ENCODE data around the gene MIPOL1.

The MIPOL1 gene

DNA sequence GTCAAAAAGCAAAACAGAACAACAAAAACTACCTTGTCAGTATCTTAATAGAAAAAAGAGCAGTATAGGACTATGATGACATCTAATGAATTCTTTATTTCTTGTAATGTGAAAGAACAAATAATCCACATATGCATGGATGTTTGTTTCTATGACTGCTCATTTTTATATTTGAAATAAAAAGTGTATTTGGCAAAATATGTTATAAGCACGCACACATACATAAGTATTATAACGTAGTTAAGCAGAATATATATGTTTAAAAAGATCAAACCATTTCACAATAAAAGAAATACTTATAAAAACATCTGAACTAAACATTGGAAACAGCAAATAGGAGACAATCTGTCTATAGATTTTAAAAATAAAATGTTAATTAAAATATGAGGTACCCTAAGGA is 74.8 kb downstream of the MIPOL1 start:
- Histone ChIP-seq H2AFZ (ENCODE audit: low read length) (no peak overlapping the region), H4K20me1 (ENCODE audit: insufficient read depth, low read length, poor library complexity, severe bottlenecking) (no peaks in the 10 kb centered on the region), H3F3A (ENCODE audit: low read depth) (no peaks in the 10 kb centered on the region), H3K4me3 (ENCODE audit: low read length, poor library complexity, severe bottlenecking) (no peak overlapping the region), H3K4me2 (ENCODE audit: low read depth, low read length, poor library complexity, severe bottlenecking) (no peak overlapping the region), H3K9me2 (replicated peaks; ENCODE audit: low read depth, low read length) (no peaks in the 10 kb centered on the region), H3K79me2 (ENCODE audit: insufficient read depth, low read length) (no peaks in the 10 kb centered on the region), H3K4me1 (ENCODE audit: insufficient read depth, low read length, poor library complexity, severe bottlenecking) (no peaks in the 10 kb centered on the region), H3K9me3 (ENCODE audit: insufficient read depth, low read depth, low read length) (no peaks in the 10 kb centered on the region), H3K36me3 (ENCODE audit: insufficient read depth, low read length) (no peaks in the 10 kb centered on the region), H3K9ac (ENCODE audit: low read depth, low read length, poor library complexity, severe bottlenecking) (no peak overlapping the region), H3K27me3 (ENCODE audit: insufficient read depth, low read length, poor library complexity, severe bottlenecking) (no peaks in the 10 kb centered on the region)
- TF ChIP-seq, protein P1, sequence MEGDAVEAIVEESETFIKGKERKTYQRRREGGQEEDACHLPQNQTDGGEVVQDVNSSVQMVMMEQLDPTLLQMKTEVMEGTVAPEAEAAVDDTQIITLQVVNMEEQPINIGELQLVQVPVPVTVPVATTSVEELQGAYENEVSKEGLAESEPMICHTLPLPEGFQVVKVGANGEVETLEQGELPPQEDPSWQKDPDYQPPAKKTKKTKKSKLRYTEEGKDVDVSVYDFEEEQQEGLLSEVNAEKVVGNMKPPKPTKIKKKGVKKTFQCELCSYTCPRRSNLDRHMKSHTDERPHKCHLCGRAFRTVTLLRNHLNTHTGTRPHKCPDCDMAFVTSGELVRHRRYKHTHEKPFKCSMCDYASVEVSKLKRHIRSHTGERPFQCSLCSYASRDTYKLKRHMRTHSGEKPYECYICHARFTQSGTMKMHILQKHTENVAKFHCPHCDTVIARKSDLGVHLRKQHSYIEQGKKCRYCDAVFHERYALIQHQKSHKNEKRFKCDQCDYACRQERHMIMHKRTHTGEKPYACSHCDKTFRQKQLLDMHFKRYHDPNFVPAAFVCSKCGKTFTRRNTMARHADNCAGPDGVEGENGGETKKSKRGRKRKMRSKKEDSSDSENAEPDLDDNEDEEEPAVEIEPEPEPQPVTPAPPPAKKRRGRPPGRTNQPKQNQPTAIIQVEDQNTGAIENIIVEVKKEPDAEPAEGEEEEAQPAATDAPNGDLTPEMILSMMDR (conservative IDR thresholded peaks at IDR 0.05; ENCODE audit: low read length) = no peak
- no peak for TF ChIP-seq EZH2phosphoT487 (IDR thresholded peaks at IDR 0.05; ENCODE audit: borderline replicate concordance)

DNA sequence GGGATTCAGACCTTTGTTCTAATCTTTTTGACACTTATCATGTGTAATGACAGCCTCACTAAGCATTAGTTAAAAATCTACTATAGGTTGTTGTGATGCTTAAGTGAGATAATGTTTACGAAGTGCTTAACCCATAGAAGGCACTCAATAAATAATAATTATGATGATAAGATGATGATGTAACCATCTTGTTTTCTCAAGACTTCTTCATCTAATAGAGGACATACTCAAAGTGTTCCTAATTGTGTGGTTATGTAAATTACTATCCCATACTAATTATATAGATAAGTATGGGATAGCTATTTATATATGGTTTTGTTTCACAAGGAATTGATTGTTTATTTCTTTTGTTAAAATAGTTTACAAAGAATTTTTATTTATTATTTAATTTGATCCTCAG is 76.9 kb downstream of the MIPOL1 start:
- Histone ChIP-seq H3F3A (ENCODE audit: low read depth) (no peaks in the 10 kb centered on the region), H4K20me1 (ENCODE audit: insufficient read depth, low read length, poor library complexity, severe bottlenecking) (no peaks in the 10 kb centered on the region), H3K9ac (ENCODE audit: low read depth, low read length, poor library complexity, severe bottlenecking) (no peak overlapping the region), H3K27me3 (ENCODE audit: insufficient read depth, low read length, poor library complexity, severe bottlenecking) (no peaks in the 10 kb centered on the region), H3K9me2 (replicated peaks; ENCODE audit: low read depth, low read length) (no peaks in the 10 kb centered on the region), H2AFZ (ENCODE audit: low read length) (no peak overlapping the region), H3K4me3 (ENCODE audit: low read length, poor library complexity, severe bottlenecking) (no peak overlapping the region), H3K4me1 (ENCODE audit: insufficient read depth, low read length, poor library complexity, severe bottlenecking) (no peaks in the 10 kb centered on the region), H3K4me2 (ENCODE audit: low read depth, low read length, poor library complexity, severe bottlenecking) (no peak overlapping the region), H3K36me3 (ENCODE audit: insufficient read depth, low read length) (no peaks in the 10 kb centered on the region), H3K9me3 (ENCODE audit: insufficient read depth, low read depth, low read length) (no peaks in the 10 kb centered on the region), H3K79me2 (ENCODE audit: insufficient read depth, low read length) (no peaks in the 10 kb centered on the region)
- no peak for TF ChIP-seq EZH2phosphoT487 (IDR thresholded peaks at IDR 0.05; ENCODE audit: borderline replicate concordance)
- TF ChIP-seq, protein P1 (conservative IDR thresholded peaks at IDR 0.05; ENCODE audit: low read length) = no peak

DNA sequence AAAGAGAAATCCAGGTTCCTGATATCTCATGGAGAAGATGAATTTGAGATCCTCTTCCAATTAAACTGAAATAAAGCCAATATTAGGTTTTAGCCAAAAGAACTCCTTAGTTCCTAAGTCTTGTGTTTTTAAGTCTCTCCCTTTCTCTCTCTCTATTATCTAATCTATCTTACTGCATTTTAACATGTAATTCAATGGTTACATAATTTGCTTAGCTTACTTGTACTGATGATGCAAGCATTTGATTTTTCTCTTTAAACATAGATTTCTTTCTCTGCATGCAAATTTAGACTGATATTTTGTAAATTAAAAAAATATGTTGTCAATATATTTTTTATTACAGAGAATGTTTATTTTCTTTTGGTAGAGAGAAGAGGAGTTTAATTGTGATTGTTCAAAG is 78.2 kb downstream of the MIPOL1 start:
- Histone ChIP-seq H3K79me2 (ENCODE audit: insufficient read depth, low read length) (no peaks in the 10 kb centered on the region), H2AFZ (ENCODE audit: low read length) (no peak overlapping the region), H4K20me1 (ENCODE audit: insufficient read depth, low read length, poor library complexity, severe bottlenecking) (no peaks in the 10 kb centered on the region), H3K9me2 (replicated peaks; ENCODE audit: low read depth, low read length) (no peaks in the 10 kb centered on the region), H3K9me3 (ENCODE audit: insufficient read depth, low read depth, low read length) (no peaks in the 10 kb centered on the region), H3K4me3 (ENCODE audit: low read length, poor library complexity, severe bottlenecking) (no peak overlapping the region), H3K27me3 (ENCODE audit: insufficient read depth, low read length, poor library complexity, severe bottlenecking) (no peaks in the 10 kb centered on the region), H3F3A (ENCODE audit: low read depth) (no peaks in the 10 kb centered on the region), H3K4me2 (ENCODE audit: low read depth, low read length, poor library complexity, severe bottlenecking) (no peak overlapping the region), H3K9ac (ENCODE audit: low read depth, low read length, poor library complexity, severe bottlenecking) (no peak overlapping the region), H3K36me3 (ENCODE audit: insufficient read depth, low read length) (no peaks in the 10 kb centered on the region), H3K4me1 (ENCODE audit: insufficient read depth, low read length, poor library complexity, severe bottlenecking) (no peaks in the 10 kb centered on the region)
- TF ChIP-seq, protein P1 (conservative IDR thresholded peaks at IDR 0.05; ENCODE audit: low read length) = no peak
- TF ChIP-seq EZH2phosphoT487 (IDR thresholded peaks at IDR 0.05; ENCODE audit: borderline replicate concordance) = no peak
